ENCODE data around the gene LDB3. TPM values are rescaled to one million over a fixed set of nuclear protein-coding genes. Genes with fewer than 3 reads are reported as not detected.

The LDB3 gene
- total and polyA plus RNA-seq, 8 donors = 0.14 to 2.1 (median 0.44) TPM

DNA sequence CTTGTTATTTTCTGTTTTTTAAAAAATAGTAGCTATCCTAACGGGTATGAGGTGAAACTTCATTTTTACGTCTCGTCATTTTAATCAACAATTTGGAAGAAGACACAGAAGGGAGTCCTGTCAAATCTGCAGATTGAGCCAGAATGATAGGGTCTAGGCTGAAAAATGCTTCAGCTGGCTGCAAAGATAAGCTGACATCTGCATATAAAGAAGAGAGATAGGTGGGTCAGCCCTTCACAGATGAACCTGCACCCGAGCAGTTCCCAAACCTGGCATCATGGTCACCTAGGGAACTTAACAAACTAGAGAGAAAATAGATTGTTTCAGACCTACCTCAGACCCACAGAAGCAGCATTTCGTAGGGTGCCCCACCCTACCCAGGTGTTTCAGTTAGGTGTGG lies 52.9 kb downstream of the LDB3 start:
- intact Hi-C loops (cut with DNase I) = no loop called here
- DNase-seq = no peak
- Histone ChIP-seq H3K27me3 (no peaks in the 10 kb centered on the region), H3K4me3 (no peak overlapping the region), H3K9me3 (no peaks in the 10 kb centered on the region), H3K36me3 (no peaks in the 10 kb centered on the region), H3K27ac (no peak overlapping the region), H3K4me1 (no peaks in the 10 kb centered on the region)
- no peak for FAIRE-seq
- 84 to 85% methylated on average over 5 of the region's 5 CpGs for WGBS, 2 donors
- no peak for ATAC-seq
- no peak for TF ChIP-seq CTCF (IDR thresholded peaks at IDR 0.05)

- no peak for DNase-seq
- no peaks in the 10 kb centered on the region for H3K9me3 ChIP-seq
- no peak for TF ChIP-seq CTCF (IDR thresholded peaks at IDR 0.05)
- no peaks in the 10 kb centered on the region for H3K4me1 ChIP-seq
- no peaks in the 10 kb centered on the region for H3K27me3 ChIP-seq
- ATAC-seq = no peak
- WGBS, 2 donors = 97 to 98% methylated on average over 2 of the region's 2 CpGs
- H3K4me3 ChIP-seq = no peak overlapping the region
- intact Hi-C loops (cut with DNase I) = no loop called here
- no peaks in the 10 kb centered on the region for H3K36me3 ChIP-seq
- no peak overlapping the region for H3K27ac ChIP-seq
- no peak for FAIRE-seq
Observed at GRCh38 chr10:86723009-86723408, 54.7 kb downstream of the LDB3 start.

- ATAC-seq (no peak), DNase-seq (no peak), FAIRE-seq (no peak)
- no peak overlapping the region for H3K27ac ChIP-seq
- intact Hi-C loops (cut with DNase I) = no loop called here
- no peak overlapping the region for H3K4me3 ChIP-seq
- H3K9me3 ChIP-seq = no peaks in the 10 kb centered on the region
- WGBS, 2 donors = 98 to 99% methylated on average over 6 of the region's 6 CpGs
- H3K36me3 ChIP-seq = no peaks in the 10 kb centered on the region
- no peak for TF ChIP-seq CTCF (IDR thresholded peaks at IDR 0.05)
- no peaks in the 10 kb centered on the region for H3K4me1 ChIP-seq
- H3K27me3 ChIP-seq = no peaks in the 10 kb centered on the region
Observed at GRCh38 chr10:86724445-86724844, 56.1 kb downstream of the LDB3 start.

DNA sequence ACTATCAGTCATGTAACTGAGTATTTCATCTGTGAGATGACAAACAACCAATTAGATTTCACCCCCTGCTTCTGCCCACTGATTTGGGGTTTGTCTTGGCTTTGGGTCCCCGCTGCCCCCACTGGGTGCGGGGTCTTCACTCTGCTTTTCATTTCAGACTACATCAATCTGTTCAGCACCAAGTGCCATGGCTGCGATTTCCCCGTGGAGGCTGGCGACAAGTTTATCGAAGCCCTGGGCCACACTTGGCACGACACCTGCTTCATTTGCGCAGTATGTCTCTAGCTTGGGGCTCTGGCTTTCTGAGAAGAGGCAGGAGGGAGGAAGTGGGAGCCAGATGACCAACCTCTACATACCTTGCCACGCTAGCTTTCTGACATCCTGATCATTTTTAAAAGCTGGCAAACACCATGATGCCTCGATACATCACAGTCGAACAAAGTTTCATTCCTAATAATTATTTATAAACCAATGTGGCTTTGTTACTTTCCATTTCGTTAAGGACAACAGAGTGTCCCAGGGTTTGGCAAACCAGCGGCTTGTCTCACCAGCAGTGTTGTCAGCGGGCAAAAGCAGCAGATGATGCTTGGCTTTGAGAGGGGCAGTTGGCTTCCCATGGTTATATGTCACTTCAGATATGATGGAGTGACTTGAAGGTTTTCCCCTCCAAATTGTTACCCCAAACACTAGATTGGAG lies 57.8 kb downstream of the LDB3 start:
- DNase-seq (no peak), ATAC-seq (no peak), FAIRE-seq (no peak)
- Histone ChIP-seq H3K36me3 (no peaks in the 10 kb centered on the region), H3K4me1 (no peaks in the 10 kb centered on the region), H3K27me3 (no peaks in the 10 kb centered on the region), H3K4me3 (no peak overlapping the region), H3K27ac (no peak overlapping the region), H3K9me3 (no peaks in the 10 kb centered on the region)
- intact Hi-C loops (cut with DNase I) = no loop called here
- TF ChIP-seq CTCF (IDR thresholded peaks at IDR 0.05) = no peak
- WGBS, 2 donors = 88 to 92% methylated on average over 14 of the region's 14 CpGs

- no peaks in the 10 kb centered on the region for H3K4me1 ChIP-seq
- no peaks in the 10 kb centered on the region for H3K9me3 ChIP-seq
- no peaks in the 10 kb centered on the region for H3K36me3 ChIP-seq
- no peak overlapping the region for H3K4me3 ChIP-seq
- no peak overlapping the region for H3K27ac ChIP-seq
- DNase-seq (no peak), FAIRE-seq (no peak), ATAC-seq (peak in 3 of 4 donors; percentile 66 to 84 (median 67))
- TF ChIP-seq CTCF (IDR thresholded peaks at IDR 0.05) = no peak
- 3 to 7% methylated on average over 1 of the region's 1 CpG for WGBS, 2 donors
- intact Hi-C loops (cut with DNase I) = no loop called here
- no peaks in the 10 kb centered on the region for H3K27me3 ChIP-seq
Observed at GRCh38 chr10:86726677-86726999, 58.3 kb downstream of the LDB3 start.

Measured in pancreas (tissue), 10 donors.